Neural progenitor cell (in vitro differentiated cells): ENCODE measurements around the gene ZKSCAN5. TPM values are rescaled to one million over a fixed set of nuclear protein-coding genes. Genes with fewer than 3 reads are reported as not detected.
A peak's percentile ranks its signal among the peaks of the same experiment; 100 is the strongest.

Source experiments
- DNase-seq: peaks from one replicate; pipeline ENCODE4 v3.0.0-alpha.2; 2016; ENCODE audit warnings: low spot score
- H2AFZ ChIP-seq: fragments of 200-600 bp; sonication (generic); replicated peaks from 2 replicates; pipeline ENCODE4 v1.6.1; 2016; ENCODE audit warnings: antibody characterized with exemption
- H3F3A ChIP-seq: fragments of 200-600 bp; sonication (generic); 2 replicates; pipeline ENCODE4 v1.6.1; 2016; ENCODE audit warnings: antibody characterized with exemption, low read depth
- H3K27ac ChIP-seq: fragments of 200-600 bp; sonication (generic); 2 replicates; pipeline ENCODE4 v1.5.1; 2016; ENCODE audit warnings: mild to moderate bottlenecking
- H3K27me3 ChIP-seq: fragments of 200-600 bp; sonication (generic); 2 replicates; pipeline ENCODE4 v1.6.1; 2016; ENCODE audit warnings: mild to moderate bottlenecking, moderate library complexity
- H3K36me3 ChIP-seq: fragments of 200-600 bp; sonication (generic); 2 replicates; pipeline ENCODE4 v1.5.1; 2016
- H3K4me1 ChIP-seq: fragments of 200-600 bp; sonication (generic); 2 replicates; pipeline ENCODE4 v1.6.1; 2016; ENCODE audit warnings: mixed run types
- H3K4me2 ChIP-seq: fragments of 200-600 bp; sonication (generic); 2 replicates; pipeline ENCODE4 v1.6.1; 2016
- H3K4me3 ChIP-seq: fragments of 200-600 bp; sonication (generic); 2 replicates; pipeline ENCODE4 v1.5.1; 2016
- H3K79me2 ChIP-seq: fragments of 200-600 bp; sonication (generic); 2 replicates; pipeline ENCODE4 v1.6.1; 2016; ENCODE audit warnings: low read depth
- H3K9ac ChIP-seq: fragments of 200-600 bp; sonication (generic); 2 replicates; pipeline ENCODE4 v1.6.1; 2016
- H3K9me3 ChIP-seq: fragments of 200-600 bp; sonication (generic); 2 replicates; pipeline ENCODE4 v1.5.1; 2016; ENCODE audit warnings: low read depth
- H4K20me1 ChIP-seq: fragments of 200-600 bp; sonication (generic); 2 replicates; pipeline ENCODE4 v1.6.1; 2016; ENCODE audit warnings: low read depth
- H3K27ac Mint-ChIP-seq: 3 replicates; pipeline ENCODE4 v1.8.0; 2021; ENCODE audit warnings: mixed read lengths
- H3K27me3 Mint-ChIP-seq: 2 replicates; pipeline ENCODE4 v1.8.0; 2022; ENCODE audit warnings: low read depth, mild to moderate bottlenecking, inconsistent platforms, moderate library complexity, mixed read lengths; ENCODE audit not compliant: insufficient read depth
- H3K36me3 Mint-ChIP-seq: 3 replicates; pipeline ENCODE4 v1.8.0; 2021; ENCODE audit warnings: mixed read lengths
- H3K4me1 Mint-ChIP-seq: 3 replicates; pipeline ENCODE4 v1.8.0; 2021; ENCODE audit warnings: mixed read lengths
- H3K4me3 Mint-ChIP-seq: 3 replicates; pipeline ENCODE4 v1.8.0; 2021; ENCODE audit warnings: mild to moderate bottlenecking, moderate library complexity, mixed read lengths
- H3K9me3 Mint-ChIP-seq: 3 replicates; pipeline ENCODE4 v1.8.0; 2020; ENCODE audit warnings: mixed read lengths
- CTCF ChIP-seq: fragments of 200-600 bp; sonication (generic); IDR thresholded peaks from 2 replicates; pipeline ENCODE4 v1.5.1; 2017; ENCODE audit warnings: antibody characterized with exemption, mild to moderate bottlenecking
- EZH2 ChIP-seq: fragments of 200-600 bp; sonication (generic); IDR thresholded peaks from 2 replicates; pipeline ENCODE4 v1.6.1; 2017; ENCODE audit warnings: antibody characterized with exemption, mild to moderate bottlenecking, moderate library complexity
- EZH2phosphoT487 ChIP-seq: fragments of 200-600 bp; sonication (generic); IDR thresholded peaks from 2 replicates; pipeline ENCODE4 v1.6.1; 2017; ENCODE audit warnings: antibody characterized with exemption
- total RNA-seq: library from RNA; depleted of rRNA; stranded (reverse); fragments of >200 nt; gene quantifications from 2 replicates; pipeline ENCODE4 v1.2.3, GENCODE V29; 2015; ENCODE audit warnings: low replicate concordance

ZKSCAN5 gene
- total RNA-seq, 1 donor from 2014 or later, result 23.3 TPM

- H3K4me2 ChIP-seq, result peak overlapping the region; percentile 82
- peaks cover 3% of the 10 kb centered on the region for H3K27me3 Mint-ChIP-seq
Measured at GRCh38 chr7:99559175-99559915, 54.9 kb downstream of the ZKSCAN5 start.

GRCh38 chr7:99560834-99561736 lies 56.6 kb downstream of the ZKSCAN5 start:
- H2AFZ ChIP-seq, result no peak overlapping the region
- peaks cover 11% of the 10 kb centered on the region for H3F3A ChIP-seq
- Mint-ChIP-seq H3K4me3 (peak overlapping the region; percentile 69), H3K4me1 (peaks cover 16% of the 10 kb centered on the region), H3K36me3 (peaks cover 39% of the 10 kb centered on the region), H3K27ac (no peak overlapping the region), H3K9me3 (no peaks in the 10 kb centered on the region), H3K27me3 (peaks cover 5% of the 10 kb centered on the region)
- H3K9me3 ChIP-seq, result no peaks in the 10 kb centered on the region
- H4K20me1 ChIP-seq, result peaks cover 15% of the 10 kb centered on the region
- no peak for TF ChIP-seq CTCF
- TF ChIP-seq EZH2phosphoT487, result no peak
- TF ChIP-seq EZH2, result no peak
- H3K36me3 ChIP-seq, result no peaks in the 10 kb centered on the region
- no peak for DNase-seq
- H3K9ac ChIP-seq, result peak overlapping the region; percentile 99
- no peak overlapping the region for H3K4me2 ChIP-seq
- H3K4me1 ChIP-seq, result peaks cover 14% of the 10 kb centered on the region
- peaks cover 60% of the 10 kb centered on the region for H3K79me2 ChIP-seq
- H3K27me3 ChIP-seq, result no peaks in the 10 kb centered on the region
- no peak overlapping the region for H3K4me3 ChIP-seq
- H3K27ac ChIP-seq, result no peak overlapping the region

More at GRCh38 chr7:99559175-99559915, 54.9 kb downstream of the ZKSCAN5 start:
- TF ChIP-seq CTCF, result no peak
- H3K79me2 ChIP-seq, result peaks cover 64% of the 10 kb centered on the region
- Mint-ChIP-seq H3K9me3 (no peaks in the 10 kb centered on the region), H3K4me1 (peaks cover 17% of the 10 kb centered on the region), H3K27ac (peak overlapping the region; percentile 89), H3K36me3 (peaks cover 42% of the 10 kb centered on the region), H3K4me3 (peak overlapping the region; percentile 95)
- H3K4me1 ChIP-seq, result peaks cover 14% of the 10 kb centered on the region
- H3K27ac ChIP-seq, result peak overlapping the region; percentile 93
- peaks cover 11% of the 10 kb centered on the region for H3F3A ChIP-seq
- H3K27me3 ChIP-seq, result no peaks in the 10 kb centered on the region
- no peak for DNase-seq
- H2AFZ ChIP-seq, result peak overlapping the region; percentile 91
- no peaks in the 10 kb centered on the region for H3K36me3 ChIP-seq
- H4K20me1 ChIP-seq, result peaks cover 15% of the 10 kb centered on the region
- H3K4me3 ChIP-seq, result peak overlapping the region; percentile 95
- peak overlapping the region; percentile 99 for H3K9ac ChIP-seq
- H3K9me3 ChIP-seq, result no peaks in the 10 kb centered on the region

- no peak overlapping the region for H3K4me2 ChIP-seq
- Mint-ChIP-seq H3K27ac (no peak overlapping the region), H3K9me3 (no peaks in the 10 kb centered on the region), H3K27me3 (peaks cover 5% of the 10 kb centered on the region), H3K36me3 (peaks cover 40% of the 10 kb centered on the region), H3K4me3 (no peak overlapping the region), H3K4me1 (peaks cover 14% of the 10 kb centered on the region)
- H3K4me3 ChIP-seq, result no peak overlapping the region
- H3K4me1 ChIP-seq, result peaks cover 14% of the 10 kb centered on the region
- peaks cover 11% of the 10 kb centered on the region for H3F3A ChIP-seq
- no peaks in the 10 kb centered on the region for H3K36me3 ChIP-seq
- H3K27ac ChIP-seq, result no peak overlapping the region
- H3K79me2 ChIP-seq, result peaks cover 54% of the 10 kb centered on the region
- no peaks in the 10 kb centered on the region for H3K9me3 ChIP-seq
- TF ChIP-seq CTCF (no peak), EZH2 (no peak), EZH2phosphoT487 (no peak)
- H2AFZ ChIP-seq, result no peak overlapping the region
- peaks cover 15% of the 10 kb centered on the region for H4K20me1 ChIP-seq
- H3K27me3 ChIP-seq, result no peaks in the 10 kb centered on the region
- no peak for DNase-seq
- peak overlapping the region; percentile 99 for H3K9ac ChIP-seq
Measured at GRCh38 chr7:99561737-99562051, 57.2 kb downstream of the ZKSCAN5 start.
